HUES64 (cell line): ENCODE measurements around the gene SMIM44.

Experiments used
- H3K27ac ChIP-seq: 2 replicates; pipeline ENCODE4 v1.7.0; 2013; ENCODE audit warnings: low read depth, low read length, inconsistent platforms
- H3K27me3 ChIP-seq: 2 replicates; pipeline ENCODE4 v1.6.1; 2013; ENCODE audit warnings: mild to moderate bottlenecking, low read length; ENCODE audit not compliant: insufficient read depth
- H3K36me3 ChIP-seq: 2 replicates; pipeline ENCODE4 v1.6.1; 2013; ENCODE audit warnings: mild to moderate bottlenecking, low read length; ENCODE audit not compliant: insufficient read depth
- H3K4me1 ChIP-seq: 2 replicates; pipeline ENCODE4 v1.6.1; 2013; ENCODE audit warnings: mild to moderate bottlenecking, low read length, moderate library complexity; ENCODE audit not compliant: insufficient read depth
- H3K4me3 ChIP-seq: 2 replicates; pipeline ENCODE4 v1.5.1; 2013; ENCODE audit warnings: mild to moderate bottlenecking, low read length, moderate library complexity
- H3K9ac ChIP-seq: 2 replicates; pipeline ENCODE4 v1.6.1; 2013; ENCODE audit warnings: mild to moderate bottlenecking, low read depth, low read length
- H3K9me3 ChIP-seq: 2 replicates; pipeline ENCODE4 v1.6.1; 2013; ENCODE audit warnings: low read depth, low read length; ENCODE audit not compliant: insufficient read depth
- WGBS: fragments of 150-250, 120-280 bp; methylation state at CpG from one replicate; pipeline ENCODE4 v1.1.7; 2013; ENCODE audit warnings: missing lambda C conversion rate; 5-methylcytosine and 5-hydroxymethylcytosine counted together

Gene SMIM44

DNA sequence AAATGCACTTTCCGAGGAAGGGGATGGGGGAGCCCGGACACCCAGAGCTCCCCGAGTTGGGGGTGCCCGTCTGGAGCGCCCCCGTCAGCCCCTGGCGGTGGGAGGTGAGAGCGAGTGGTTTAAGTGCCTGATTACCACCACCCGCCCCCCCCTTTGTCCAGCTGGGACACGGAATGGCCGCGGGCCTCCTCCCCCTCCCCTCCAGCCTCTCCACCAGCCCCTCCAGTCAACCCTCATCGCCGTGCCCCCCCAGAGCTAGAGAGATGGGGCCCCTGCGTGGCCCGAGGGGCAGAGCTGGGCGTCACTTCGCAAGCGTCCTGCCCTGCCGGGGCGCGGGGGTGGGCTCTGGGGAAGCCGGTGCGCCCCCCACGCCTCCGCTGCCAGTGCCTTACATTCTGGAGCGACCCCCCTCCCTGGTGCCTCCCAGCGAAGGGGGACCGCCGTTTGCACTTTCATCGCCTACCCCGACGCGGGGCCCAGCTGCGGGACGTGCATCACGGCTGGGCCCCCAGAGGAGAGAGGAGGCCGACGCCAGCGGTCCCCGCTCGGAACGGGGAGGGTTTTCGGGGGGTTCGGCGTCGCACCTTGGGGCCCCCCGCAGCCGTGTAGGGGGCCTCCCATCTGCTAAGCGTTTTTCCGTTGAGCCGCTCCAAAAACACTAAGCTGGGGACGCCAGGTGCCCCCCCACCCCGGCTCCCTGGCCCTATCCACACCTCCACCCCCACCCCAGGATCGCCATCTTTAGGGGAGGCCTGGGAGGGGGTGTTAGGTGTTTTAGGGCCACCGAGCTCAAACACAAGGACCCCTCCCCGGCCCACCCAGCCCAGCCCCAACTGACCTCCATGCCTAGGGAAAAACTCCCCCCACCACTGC lies 19.3 kb downstream of the SMIM44 start:
- Histone ChIP-seq H3K4me3 (peak overlapping the region; percentile 36), H3K9me3 (peaks cover 2% of the 10 kb centered on the region; the same call in 1 of the 2 replicates), H3K27me3 (peaks cover 78% of the 10 kb centered on the region), H3K9ac (no peak overlapping the region), H3K27ac (no peak overlapping the region), H3K36me3 (no peaks in the 10 kb centered on the region), H3K4me1 (peaks cover 8% of the 10 kb centered on the region)
- 2% methylated on average over 53 of the region's 57 CpGs for WGBS

DNA sequence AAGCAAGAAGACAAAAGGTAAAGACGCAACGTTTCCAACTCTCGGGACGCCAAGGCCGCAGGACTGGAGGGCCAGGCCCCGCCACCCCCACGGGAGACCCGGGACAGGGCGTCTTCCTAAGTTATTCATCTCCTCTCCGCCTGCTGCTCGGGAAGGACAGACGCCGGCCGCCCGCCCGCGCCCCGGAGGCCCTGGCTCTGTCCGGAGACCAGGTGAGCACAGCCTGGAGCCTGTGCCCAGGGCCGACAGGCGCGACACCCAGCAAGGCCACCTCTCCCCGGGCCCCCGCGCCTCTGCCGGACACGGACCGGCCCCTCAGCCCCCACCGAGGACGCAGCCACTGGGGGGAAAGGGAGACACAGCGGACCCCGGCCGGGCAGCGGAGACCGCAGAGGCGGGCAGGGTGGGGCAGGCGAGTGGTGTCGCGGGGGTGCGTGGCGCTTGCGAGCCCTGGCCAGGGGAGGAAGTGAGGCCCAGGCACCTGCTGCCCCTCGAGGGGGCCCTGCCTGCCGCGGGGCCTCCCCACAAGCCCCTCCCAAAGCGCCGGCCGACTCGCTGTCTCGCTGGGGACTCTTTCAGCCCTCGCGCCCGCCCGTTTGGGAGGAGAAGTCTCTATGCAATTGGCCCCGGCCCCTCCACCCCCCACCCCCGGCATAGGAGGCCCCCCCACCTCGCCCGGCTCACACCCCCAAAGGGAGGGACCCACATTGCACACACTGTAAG lies 20.1 kb downstream of the SMIM44 start:
- Histone ChIP-seq H3K27me3 (peaks cover 85% of the 10 kb centered on the region), H3K27ac (no peak overlapping the region), H3K4me3 (peak overlapping the region; percentile 36), H3K9me3 (peaks cover 2% of the 10 kb centered on the region; the same call in 1 of the 2 replicates), H3K4me1 (peaks cover 8% of the 10 kb centered on the region), H3K9ac (no peak overlapping the region), H3K36me3 (no peaks in the 10 kb centered on the region)
- 4% methylated on average over 53 of the region's 58 CpGs for whole genome bisulfite sequencing

DNA sequence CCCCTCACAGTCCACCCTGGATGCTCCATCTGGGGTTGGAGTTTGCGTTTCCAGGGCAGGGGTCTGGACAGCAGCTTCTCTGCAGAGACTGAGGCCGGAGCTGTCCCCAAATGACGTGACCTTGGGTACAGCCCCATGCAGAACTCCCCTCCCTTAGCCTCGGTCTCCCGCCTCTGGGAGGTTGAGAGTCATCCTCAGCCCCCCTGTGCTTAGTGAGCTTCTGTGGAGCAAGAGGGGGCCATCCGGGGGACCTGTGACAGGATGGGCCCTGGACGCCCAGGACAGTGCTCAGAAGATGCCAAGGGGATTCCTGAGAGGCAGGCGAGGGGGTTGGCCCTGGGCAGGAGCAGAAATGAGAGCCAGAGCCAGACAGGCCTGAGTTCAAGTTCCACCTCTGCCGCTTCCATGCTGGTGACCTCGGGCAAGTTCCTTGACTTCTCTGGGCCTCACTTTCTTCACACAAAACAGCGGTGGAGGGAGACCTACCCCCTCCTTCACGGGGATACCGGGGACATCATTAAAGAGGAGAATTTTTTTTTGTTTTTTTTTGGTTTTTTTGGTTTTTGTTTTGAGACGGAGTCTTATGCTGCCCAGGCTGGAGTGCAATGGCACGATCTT lies 23.2 kb downstream of the SMIM44 start:
- 72% methylated on average over 14 of the region's 15 CpGs for WGBS
- H3K9ac ChIP-seq, result no peak overlapping the region
- no peaks in the 10 kb centered on the region for H3K36me3 ChIP-seq
- H3K4me1 ChIP-seq, result peaks cover 8% of the 10 kb centered on the region
- no peak overlapping the region for H3K27ac ChIP-seq
- H3K9me3 ChIP-seq, result no peaks in the 10 kb centered on the region
- H3K27me3 ChIP-seq, result peaks cover 82% of the 10 kb centered on the region
- H3K4me3 ChIP-seq, result no peak overlapping the region

- no peaks in the 10 kb centered on the region for H3K36me3 ChIP-seq
- no peaks in the 10 kb centered on the region for H3K9me3 ChIP-seq
- WGBS, result 4% methylated on average over 23 of the region's 26 CpGs
- peak overlapping the region; percentile 44 for H3K4me3 ChIP-seq
- H3K27ac ChIP-seq, result no peak overlapping the region
- H3K4me1 ChIP-seq, result peaks cover 8% of the 10 kb centered on the region
- H3K27me3 ChIP-seq, result peaks cover 74% of the 10 kb centered on the region
- H3K9ac ChIP-seq, result no peak overlapping the region
These were observed 24.0 kb downstream of the SMIM44 start for GRCh38 chr19:3459089-3459881.

- H3K36me3 ChIP-seq, result no peaks in the 10 kb centered on the region
- peaks cover 66% of the 10 kb centered on the region for H3K27me3 ChIP-seq
- H3K4me1 ChIP-seq, result peaks cover 8% of the 10 kb centered on the region
- no peak overlapping the region for H3K27ac ChIP-seq
- no peaks in the 10 kb centered on the region for H3K9me3 ChIP-seq
- 18% methylated on average over 19 of the region's 19 CpGs for WGBS
- no peak overlapping the region for H3K9ac ChIP-seq
- peak overlapping the region; percentile 44 for H3K4me3 ChIP-seq
These were observed 24.8 kb downstream of the SMIM44 start for GRCh38 chr19:3458229-3459088.

DNA sequence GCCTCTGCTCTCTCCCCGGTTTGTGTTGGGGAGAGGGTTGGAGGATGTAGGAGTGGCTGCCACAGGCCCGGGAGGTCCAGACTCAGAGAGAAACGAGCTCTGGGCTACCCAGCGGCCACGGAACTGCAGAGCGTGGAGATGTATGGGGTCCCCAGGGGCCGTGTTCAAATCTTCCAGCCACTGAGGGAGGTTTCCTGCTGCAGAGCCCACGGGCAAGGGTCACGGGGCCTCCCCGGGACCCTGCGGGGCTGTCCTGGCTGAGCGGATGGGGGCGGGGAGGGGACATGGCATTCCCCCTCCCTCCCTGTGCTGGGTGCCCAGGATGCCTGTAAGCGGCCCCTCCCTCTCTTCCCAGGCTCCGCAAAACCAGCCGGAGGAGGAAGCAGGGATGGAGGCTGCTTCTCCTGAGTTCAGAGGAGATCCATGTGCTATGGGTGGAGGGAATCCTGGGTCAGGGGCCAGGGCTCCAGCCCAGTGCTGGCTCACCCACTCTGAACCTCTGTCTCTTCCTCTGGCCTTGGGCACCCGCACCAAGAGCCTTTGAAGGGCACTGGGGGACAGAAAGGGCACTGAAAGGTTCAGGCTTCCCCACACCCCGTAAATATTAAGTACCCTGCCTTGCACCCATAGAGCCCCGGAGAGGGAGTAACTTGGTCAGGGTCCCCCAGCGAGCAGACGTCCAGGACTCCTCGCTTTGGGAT lies 25.6 kb downstream of the SMIM44 start:
- WGBS, result 13% methylated on average over 19 of the region's 22 CpGs
- Histone ChIP-seq H3K4me1 (peaks cover 8% of the 10 kb centered on the region), H3K4me3 (no peak overlapping the region), H3K9ac (no peak overlapping the region), H3K36me3 (no peaks in the 10 kb centered on the region), H3K27me3 (peaks cover 58% of the 10 kb centered on the region), H3K9me3 (no peaks in the 10 kb centered on the region), H3K27ac (no peak overlapping the region)

DNA sequence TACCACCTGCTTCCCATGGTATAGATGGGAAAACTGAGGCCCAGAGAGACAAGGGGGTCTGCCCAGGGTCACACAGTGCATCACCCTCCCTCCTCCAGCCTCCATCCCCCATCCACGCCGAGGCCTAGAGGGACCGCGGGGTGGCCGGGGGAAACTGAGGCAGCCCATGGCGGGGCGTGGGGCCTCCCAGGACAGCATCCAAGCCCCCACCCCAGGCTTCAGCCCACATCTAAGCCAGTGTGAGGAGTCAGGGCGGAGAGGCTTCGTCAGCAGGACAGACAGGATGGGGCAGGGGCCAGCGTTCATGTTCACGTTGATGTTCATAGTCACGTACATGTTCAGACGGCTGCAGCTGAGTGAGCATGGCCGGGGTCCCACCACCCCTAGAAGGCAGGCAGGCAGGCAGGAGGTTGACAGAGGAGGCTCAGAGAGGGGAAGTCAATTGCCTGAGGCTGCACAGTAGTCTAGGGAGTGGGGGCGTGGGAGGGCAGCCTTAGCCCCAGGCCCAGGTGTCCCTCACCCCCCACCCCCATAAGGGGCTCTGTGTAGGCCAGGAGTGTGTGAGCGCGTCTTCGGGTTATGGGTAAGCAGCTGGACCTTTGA lies 26.2 kb downstream of the SMIM44 start:
- H3K4me3 ChIP-seq, result no peak overlapping the region
- peaks cover 52% of the 10 kb centered on the region for H3K27me3 ChIP-seq
- H3K9ac ChIP-seq, result no peak overlapping the region
- WGBS, result 79% methylated on average over 17 of the region's 18 CpGs
- no peak overlapping the region for H3K27ac ChIP-seq
- H3K36me3 ChIP-seq, result no peaks in the 10 kb centered on the region
- H3K4me1 ChIP-seq, result peaks cover 8% of the 10 kb centered on the region
- no peaks in the 10 kb centered on the region for H3K9me3 ChIP-seq

- peaks cover 44% of the 10 kb centered on the region for H3K27me3 ChIP-seq
- H3K4me3 ChIP-seq, result no peak overlapping the region
- 70% methylated on average over 37 of the region's 37 CpGs for WGBS
- peaks cover 8% of the 10 kb centered on the region for H3K4me1 ChIP-seq
- H3K36me3 ChIP-seq, result no peaks in the 10 kb centered on the region
- no peaks in the 10 kb centered on the region for H3K9me3 ChIP-seq
- no peak overlapping the region for H3K27ac ChIP-seq
- no peak overlapping the region for H3K9ac ChIP-seq
These were observed 27.2 kb downstream of the SMIM44 start for GRCh38 chr19:3455960-3456601.

DNA sequence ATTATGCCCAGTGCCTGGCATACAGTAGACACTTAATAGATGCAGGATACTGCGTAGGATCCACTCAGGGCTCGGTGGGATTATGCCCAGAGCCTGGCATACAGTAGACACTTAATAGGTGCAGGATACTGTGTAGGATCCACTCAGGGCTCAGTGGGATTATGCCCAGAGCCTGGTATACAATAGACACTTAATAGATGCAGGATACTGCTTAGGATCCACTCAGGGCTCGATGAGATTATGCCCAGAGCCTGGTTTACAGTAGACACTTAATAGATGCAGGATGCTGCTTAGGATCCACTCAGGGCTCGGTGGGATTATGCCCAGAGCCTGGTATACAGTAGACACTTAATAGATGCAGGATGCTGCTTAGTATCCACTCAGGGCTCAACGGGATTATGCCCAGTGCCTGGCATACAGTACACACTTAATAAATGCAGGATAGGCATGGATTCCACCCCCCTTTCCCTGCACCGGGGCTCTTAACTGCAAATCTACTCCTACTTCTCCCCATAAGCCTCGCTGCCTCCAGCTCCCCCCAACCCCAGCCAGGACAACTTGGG lies 27.8 kb downstream of the SMIM44 start:
- 89% methylated on average over 7 of the region's 7 CpGs for WGBS
- H3K36me3 ChIP-seq, result no peaks in the 10 kb centered on the region
- H3K27ac ChIP-seq, result no peak overlapping the region
- H3K4me3 ChIP-seq, result no peak overlapping the region
- no peaks in the 10 kb centered on the region for H3K9me3 ChIP-seq
- H3K4me1 ChIP-seq, result peaks cover 8% of the 10 kb centered on the region
- H3K9ac ChIP-seq, result no peak overlapping the region
- H3K27me3 ChIP-seq, result peaks cover 38% of the 10 kb centered on the region
